ENCODE data around the gene ERP29.
A peak's percentile ranks its signal among the peaks of the same experiment; 100 is the strongest.
"Not testable (repeated sequence)": the region's sequence is repeated elsewhere in the genome, so short reads cannot be mapped to it uniquely, and the experiment has no call there.

Gene ERP29

DNA sequence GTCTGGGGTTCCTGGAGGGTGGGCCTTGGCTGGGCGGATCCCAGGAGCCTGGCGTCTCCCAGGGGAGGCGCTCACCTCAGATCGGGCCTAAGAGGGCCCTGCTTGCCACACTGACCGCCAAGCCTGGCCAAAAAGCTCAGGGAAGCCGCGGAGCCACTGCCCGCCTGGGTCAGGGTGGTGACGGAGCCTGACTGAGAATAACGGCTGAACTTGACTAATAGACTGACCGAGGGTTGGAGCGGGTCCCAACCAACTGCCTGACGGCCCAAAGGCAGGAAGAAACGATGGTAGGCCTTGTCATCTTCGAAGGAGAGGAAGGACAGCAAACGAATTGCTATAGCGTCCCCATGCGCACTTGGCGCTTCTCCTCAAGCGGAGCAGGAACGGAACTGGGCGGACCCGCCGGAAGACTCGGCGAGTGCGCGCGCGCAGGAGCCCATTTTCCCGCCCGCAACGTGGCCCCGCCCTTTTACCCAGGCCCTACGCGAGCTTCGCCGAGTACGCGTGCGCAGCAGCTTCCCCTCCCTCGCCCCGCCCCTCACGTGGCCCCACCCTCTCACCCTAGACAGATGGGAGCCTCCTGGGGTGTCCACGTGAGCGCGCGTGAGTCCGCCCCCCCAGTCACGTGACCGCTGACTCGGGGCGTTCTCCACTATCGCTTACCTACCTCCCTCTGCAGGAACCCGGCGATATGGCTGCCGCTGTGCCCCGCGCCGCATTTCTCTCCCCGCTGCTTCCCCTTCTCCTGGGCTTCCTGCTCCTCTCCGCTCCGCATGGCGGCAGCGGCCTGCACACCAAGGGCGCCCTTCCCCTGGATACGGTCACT lies at the start of gene ERP29, which contains the start of gene TMEM116:
Gene ERP29, plus strand, starts transcription at position 652 of the 826 bp plus-strand sequence. Its CDS starts 40 bp downstream, at position 692.
Gene TMEM116, minus strand, starts transcription at position 391 of the 826 bp plus-strand sequence. CDS start 7,895 bp downstream, outside the sequence.
- DNase-seq, result peak; percentile 96

DNA sequence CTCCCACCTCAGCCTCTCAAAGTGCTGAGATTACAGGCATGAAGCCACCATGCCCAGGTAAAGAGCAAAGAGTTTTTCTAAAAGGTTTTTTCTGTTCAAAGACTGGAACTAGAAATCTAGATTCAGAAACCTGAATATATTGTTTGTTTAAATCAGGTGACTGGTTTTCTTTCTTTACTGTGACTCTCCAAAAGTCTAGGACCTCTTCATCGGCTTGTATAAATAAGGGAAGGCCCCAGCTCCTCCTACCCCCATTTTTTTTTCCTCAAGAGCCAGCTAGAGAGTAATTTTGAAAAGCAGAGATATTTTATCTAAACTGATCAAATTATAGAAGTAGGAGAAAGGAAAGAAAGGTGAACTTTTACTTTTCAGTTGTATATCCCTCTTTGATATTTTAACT lies 48.3 kb upstream of the ERP29 start:
- DNase-seq, result no peak

DNA sequence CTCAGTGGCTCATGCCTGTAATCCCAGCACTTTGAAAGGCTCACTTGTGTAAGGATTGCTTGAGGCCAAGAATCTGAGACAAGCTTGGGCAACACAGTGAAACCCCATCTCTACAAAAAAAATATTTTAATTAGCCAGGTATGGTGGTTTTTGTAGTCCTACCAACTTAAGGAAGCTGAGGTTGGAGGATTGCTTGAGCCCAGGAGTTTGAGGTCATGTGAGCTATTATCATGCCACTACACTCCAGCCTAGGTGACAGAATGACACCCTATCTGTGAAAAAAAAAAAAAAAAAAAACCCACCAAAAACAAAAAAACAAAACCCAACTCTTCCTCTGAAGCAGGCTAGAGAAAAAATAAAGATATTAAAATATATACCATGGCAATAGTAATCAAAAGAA lies 41.4 kb upstream of the ERP29 start:
- no peak for DNase-seq

DNA sequence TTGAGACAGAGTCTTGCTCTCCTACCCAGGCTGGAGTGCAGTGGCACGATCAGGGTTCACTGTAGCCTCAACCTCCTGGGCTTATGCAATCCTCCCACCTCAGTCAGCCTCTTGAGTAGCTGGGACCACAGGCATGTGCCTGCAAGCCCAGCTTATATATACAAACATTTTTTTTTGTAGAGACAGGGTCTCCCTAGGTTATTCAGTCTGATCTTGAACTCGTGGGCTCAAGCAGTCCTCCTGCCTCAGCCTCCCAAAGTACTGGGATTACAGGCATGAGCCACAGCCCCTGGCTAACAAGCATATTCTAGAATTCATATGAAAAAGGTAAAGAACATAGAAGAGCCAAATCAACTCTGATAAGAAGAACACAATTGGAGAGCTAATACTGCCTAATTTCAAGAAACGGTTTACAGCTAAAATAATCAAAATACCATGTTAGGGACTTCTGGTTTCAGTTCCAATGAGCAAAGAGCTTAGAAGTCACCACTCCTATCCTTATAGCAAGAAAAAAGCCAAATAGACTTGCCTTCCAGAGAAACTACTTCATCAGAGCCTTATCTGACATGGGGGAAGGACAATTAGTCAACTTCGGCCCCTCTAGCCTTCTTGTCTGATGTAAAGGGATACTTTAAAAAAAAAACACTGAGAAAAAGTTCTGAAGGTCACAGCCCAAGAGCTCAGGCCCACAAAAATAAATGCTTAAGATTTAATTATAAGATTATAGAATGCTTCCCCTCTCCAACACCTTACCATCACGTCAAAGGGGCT lies 37.9 kb upstream of the ERP29 start:
- no peak for DNase-seq

DNA sequence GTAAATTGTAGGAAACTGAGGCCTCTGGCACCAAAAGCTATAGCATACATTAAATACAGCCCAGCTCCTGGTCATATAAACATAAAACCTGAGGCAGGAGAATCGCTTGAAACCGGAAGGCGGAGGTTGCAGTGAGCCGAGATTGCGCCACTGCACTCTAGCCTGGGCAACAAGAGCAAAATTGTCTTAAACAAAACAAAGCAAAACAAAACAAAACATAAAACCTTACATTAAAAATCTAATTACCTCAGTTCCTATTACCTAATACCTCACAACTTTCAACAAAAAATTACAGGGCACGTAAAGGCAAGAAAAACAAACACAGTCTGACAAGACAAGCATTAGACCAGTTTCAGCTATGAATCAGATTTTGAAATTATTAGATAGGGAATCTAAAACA lies 36.9 kb upstream of the ERP29 start:
- no peak for DNase-seq

DNA sequence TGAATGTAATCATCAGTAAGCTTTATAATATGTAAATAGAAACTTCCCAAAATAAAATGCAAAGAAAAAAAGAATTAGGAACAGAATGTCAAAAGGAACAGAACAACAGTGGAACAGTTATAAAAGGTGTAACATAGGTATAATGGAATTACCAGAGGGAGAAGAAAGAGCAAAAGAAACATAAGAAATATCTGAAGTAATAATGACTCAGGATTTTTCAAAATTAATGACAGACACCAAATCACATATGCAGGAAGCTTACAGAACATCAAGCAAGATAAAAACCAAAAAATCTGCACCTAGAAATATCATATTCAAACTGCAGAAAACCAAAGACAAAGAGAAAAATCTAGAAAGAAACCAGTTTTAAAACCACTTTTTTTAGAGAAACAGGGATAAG lies 36.4 kb upstream of the ERP29 start:
- DNase-seq, result no peak

DNA sequence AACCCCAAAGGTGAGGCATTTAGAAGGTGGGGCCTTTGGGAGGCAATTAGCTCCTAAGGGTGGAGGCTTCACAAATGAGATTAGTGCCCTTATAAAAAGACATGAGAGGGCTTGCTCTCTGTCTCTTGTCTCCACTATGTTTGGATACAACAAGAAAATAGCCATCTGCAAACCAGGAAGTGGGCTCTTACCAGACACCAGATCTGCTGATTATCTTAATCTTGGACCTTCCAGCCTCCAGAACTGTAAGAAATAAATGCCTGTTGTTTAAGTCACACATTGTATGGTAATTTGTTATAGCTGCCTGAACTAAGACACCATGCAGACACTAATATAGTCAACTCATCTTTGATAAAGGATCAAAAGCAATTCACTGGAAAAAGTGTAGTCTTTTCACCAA lies 34.7 kb upstream of the ERP29 start:
- DNase-seq, result no peak

DNA sequence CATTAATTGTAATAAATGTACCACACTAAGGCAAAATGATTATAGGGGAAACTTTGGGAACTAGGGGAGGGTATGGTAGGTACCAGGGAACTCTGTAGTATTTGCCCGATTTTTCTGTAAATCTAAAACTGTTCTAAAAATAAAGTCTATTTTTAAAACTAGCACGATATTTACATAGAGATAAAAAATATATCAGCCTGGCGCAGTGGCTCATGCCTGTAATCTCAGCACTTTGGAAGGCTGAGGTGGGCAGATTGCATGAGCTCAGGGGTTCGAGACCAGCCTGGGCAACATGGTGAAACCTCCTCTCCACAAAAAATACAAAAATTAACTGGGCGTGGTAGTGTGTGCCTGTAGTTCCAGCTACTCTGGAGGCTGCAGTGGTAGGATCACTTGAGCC lies 32.6 kb upstream of the ERP29 start:
- DNase-seq, result no peak

DNA sequence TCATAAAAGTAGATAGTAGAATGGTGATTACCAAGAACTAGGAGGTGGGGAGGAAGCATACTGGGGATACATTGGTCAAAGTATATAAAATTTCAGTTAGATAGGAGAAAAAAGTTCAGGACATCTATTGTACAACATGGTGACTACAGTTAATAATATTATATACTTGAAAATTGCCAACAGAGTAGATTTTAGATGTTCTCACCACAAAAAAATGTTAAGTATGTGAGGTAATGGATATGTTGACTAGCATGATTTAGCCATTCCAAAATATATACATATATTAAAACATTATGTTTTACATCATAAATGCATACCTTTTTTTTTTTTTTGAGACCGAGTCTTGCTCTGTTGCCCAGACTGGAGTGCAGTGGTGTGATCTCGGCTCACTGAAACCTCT lies 31.2 kb upstream of the ERP29 start:
- DNase-seq, result no peak

DNA sequence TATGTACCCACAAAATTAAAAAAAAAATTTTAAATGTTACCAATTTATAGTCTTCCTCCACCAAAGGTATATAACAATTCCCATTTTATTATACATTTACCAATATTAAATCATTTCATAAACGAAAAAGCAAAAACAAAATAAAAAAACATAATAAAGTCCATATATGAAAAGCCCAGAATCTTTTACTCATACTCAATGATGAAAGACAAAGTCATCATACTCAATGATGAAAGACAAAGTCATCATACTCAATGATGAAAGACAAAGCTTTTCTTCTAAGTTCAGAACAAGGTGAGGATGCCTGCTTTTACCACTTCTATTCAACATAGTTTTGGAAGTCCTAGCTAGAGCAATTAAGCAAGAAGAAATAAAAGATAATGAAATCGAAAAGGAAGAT lies 28.4 kb upstream of the ERP29 start:
- no peak for DNase-seq

DNA sequence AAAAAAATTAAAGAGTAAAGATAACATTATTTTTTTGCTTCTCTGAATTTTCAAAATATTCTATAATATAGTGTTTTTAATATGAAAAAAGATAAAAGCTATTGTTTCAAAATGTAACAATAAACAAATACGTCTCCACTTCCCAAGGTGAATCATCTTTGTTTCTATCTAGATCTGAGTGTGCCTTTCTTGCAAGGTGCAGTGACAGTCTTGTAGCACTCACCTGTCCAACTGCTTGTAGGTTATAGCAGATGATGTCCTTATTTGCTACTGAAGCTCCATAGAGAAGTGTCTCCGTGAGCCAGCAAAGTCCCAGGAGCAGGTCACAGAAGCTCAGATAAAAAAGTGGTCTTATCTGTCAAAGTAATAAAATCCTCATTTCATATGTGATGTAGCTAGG lies 21.7 kb upstream of the ERP29 start:
- DNase-seq, result no peak

DNA sequence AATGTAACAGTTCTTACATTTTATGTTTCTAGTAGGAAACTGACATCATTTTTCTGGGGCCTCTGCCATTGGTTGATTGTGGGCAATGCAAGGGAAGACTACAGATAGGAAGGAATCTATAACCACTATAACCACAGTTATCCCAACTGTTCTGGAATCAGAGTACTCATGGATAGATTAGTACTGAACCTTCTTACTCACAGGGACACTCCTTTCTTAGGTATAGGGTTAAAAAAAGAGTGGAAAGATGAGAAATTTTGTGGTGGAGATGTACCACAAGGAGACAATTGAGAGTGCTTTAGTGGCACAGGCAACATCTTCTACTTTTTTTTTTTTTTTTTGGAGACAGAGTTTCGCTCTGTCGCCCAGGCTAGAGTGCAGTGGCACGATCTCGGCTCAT lies 21.3 kb upstream of the ERP29 start:
- no peak for DNase-seq

DNA sequence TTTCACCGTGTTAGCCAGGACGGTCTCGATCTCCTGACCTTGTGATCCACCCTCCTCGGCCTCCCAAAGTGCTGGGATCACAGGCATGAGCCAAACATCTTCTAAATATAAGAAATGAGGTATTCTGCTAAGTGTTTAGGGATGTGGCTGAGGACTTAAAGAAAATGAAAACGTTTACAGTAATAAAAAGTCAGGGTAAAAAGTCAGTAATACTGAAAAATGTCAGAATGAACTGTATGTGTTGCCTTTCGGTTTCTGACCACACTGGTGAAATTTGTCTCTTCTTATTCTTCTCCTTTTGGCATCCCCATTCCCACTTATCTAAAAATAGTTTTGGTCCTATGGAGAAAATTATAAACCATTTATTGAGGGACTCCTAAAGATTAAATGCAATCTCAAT lies 20.8 kb upstream of the ERP29 start:
- DNase-seq, result no peak

DNA sequence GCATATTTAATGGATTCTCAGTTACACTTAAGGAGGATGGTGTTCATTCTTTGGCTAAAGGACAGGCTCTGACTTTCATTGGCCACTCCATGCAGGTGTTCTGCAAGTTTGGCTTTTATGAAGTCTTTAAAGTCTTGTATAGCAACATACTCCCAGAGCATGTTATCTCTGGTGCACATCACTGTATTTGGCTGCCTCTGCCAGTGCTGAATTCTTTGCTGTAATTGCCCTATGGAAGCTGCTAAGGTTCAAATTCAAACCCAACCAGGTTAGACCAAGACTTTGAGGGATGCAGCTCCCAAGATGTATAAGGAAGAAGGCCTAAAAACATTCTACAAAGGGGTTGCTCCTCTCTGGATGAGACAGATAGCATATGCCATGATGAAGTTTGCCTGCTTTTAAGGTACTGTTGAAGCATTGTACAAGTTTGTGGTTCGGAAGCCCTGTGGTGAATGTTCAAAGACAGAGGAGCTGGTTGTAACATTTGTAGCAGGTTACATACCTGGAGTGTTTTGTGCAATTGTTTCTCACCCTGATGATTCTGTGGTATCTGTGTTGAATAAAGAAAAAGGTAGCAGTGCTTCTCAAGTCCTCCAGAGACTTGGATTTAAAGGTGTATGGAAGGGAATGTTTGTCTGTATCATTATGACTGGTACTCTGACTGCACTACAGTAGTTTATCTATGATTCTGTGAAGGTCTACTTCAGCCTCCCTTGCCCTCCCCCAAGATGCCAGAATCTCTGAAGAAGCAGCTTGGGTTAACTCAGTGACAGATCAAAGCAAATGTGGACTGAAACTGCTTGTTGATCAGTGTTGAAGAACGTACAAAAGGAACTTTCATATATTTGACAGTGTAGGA lies 19.7 kb upstream of the ERP29 start:
- DNase-seq, result no peak

DNA sequence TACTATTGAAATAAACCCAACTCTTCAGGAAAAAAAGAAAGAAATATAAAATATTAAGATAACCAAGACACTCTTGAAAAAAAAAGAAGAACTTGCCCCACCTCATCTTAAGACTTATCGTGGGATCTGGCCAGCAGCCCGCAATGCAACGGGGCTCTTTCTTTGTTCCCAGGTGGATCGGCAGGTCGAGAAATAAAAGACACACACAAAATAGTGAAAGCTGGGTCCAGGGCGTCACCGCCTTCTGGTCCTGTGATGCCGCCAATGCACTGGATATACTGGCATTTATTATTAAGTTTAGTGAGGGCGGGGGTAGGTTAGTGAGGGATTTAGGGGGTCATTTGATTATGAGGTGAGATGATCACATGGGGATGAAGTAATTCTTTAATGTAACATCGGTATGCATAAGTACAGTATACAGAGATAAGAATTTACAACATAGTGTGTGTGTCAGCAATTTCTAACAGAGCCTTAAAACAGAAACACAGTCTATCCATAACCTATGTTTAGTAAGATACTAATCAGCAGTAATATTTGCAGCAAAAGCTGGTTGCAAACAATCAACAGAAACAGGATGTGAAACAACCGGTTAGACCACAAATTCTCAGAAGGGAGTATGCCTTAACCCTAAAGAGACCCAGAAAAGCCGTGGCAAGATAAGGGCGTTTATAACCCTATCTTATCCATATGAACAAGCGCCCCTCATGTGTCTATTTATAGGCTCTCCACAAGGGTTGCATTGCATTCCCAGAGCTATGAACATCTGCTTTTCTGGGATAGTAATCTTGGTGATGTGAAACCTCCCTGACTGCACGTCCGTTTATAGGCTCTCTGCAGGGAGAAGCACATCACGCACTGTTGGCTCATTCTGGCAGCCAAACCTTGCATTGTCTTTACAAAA lies 18.8 kb upstream of the ERP29 start:
- DNase-seq, result not testable (repeated sequence)

DNA sequence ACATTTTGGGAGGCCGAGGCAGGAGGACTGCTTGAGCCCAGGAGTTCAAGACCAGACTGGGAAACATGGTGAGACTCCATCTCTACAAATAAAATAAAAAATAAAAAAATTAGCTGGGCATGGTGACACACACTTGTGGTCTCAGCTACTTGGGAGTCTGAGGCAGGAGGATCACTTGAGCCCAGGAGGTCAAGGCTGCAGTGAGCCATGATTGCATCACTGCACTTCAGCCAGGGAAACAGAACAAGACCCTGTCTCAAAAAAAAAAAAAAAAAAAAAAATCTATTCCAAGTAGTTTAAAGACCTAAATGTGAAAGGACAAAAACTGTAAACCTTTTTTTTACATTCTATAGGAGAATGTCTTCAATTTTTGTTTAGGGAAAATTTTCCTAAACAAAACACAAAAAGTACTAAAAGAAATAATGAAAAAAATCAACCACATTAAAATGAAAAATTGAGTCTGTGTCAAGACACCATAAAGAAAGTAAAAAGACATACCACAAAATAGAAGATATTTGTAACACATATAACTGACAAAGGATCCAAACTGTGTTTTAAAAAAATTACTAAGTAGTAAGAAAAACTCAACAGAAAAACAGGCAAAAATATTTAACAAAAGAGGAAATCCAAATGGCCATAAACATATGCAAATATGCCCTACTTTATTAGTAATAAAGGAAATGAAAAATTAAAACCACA lies 17.3 kb upstream of the ERP29 start:
- DNase-seq, result no peak

DNA sequence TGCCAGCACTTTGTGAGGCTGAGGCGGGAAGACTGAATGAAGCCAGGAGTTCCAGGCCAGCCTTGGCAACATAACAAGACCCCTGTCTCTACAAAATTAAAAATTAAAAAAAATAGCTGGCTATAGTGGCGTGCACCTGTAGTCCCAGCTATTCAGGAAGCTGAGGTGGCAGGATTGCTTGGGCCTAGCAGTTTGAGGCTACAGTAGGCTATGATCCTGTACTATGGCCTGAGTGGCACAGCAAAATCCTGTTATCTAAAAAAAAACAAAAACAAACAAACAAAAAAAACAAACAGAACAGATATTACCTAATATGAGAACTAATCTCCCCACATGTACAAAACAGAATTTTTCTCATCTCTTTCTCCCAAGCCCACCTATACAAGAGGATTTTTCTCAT lies 15.9 kb upstream of the ERP29 start:
- DNase-seq, result no peak

DNA sequence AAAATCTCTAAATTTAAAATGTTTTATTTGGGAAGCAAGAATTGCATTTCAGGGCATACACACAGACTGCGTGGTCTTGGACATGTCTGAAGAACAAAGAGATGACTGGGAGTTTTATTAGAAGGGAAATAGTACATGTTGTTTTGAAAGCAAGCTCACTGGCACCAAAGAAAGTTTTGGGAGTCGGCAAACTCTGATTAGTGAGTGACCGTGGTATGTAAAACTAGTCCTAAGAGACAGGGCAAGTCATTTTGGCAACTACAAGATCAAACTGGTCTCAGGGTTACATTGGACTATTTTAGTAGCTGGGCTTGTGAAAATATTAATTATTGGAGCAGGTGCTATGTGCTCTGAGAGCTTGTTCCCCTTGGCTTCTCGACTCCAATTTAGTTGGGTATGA lies 15.2 kb upstream of the ERP29 start:
- no peak for DNase-seq

DNA sequence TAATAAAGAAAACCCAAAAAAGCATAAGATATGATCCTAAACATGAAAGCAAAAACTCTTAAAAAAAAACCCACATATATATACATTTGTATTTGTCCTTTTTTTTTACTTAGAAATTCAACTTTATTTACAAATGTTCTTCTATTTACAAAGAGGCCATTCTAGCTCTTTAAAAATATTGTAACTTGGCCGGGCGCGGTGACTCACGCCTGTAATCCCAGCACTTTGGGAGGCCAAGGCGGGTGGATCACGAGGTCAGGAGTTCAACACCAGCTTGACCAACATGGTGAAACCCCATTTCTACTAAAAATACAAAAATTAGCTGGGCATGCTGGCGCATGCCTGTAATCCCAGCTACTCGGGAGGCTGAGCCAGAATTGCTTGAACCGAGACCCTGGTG lies 14.1 kb upstream of the ERP29 start:
- DNase-seq, result not testable (repeated sequence)

DNA sequence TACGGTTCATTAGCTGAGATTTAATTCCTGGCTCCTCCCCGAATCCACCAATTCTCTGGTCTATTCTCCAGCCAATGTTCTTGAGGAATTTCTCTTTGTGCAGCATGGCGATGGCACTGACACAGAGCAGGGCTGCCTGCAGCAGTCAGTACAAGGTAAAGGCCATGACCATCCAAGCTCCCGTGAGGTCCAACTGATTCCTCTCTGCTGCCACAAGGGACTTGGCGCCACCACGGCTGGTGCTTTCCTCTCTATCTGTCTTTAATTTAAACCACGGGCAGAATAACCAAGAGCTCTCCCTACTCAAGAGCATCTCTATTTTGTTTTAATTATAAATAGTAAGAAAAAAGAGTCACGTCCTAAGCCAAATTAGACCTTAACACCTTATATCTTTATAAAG lies 12.4 kb upstream of the ERP29 start:
- no peak for DNase-seq

DNA sequence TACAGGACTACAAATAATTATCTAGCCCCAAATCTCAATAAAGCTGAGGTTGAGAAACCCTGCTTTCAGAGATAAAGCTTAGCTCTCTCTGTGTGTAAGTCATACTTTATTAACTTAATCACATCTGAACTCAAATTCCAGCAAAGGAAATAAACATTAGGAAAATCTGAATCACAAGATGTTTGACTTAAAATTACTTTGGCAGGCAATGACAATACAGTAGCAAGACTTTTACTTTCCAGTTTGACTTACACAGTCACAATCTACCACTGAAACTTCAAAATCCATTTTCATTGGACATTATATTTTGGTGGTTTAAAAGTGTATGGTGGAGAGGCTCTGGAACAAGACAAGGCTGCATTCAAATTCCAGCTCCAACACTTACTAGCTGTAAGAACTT lies 11.7 kb upstream of the ERP29 start:
- no peak for DNase-seq

DNA sequence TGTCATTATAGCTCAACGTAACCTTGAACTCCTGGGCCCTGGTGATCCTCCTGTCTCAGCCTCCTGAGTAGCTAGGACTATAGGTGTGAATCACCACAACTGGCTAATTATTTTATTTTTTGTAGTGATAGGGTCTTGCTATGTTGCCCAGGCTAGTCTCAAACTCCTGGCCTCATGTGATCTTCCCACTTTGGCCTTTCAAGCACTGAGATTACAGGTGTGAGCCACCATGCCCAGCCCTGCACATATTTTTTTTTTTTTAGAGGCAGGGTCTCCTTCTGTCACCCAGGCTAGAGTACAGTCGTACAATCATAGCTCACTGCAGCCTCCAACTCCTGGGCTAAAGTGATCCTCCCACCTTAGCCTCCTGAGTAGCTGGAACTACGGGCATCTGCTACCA lies 9.2 kb upstream of the ERP29 start:
- no peak for DNase-seq
